Epithelial cell of proximal tubule (primary cell): ENCODE results near the gene USP6NL. TPM values are rescaled to one million over a fixed set of nuclear protein-coding genes. Genes with fewer than 3 reads are reported as not detected.

Source experiments
- DNase-seq: peaks from one replicate; pipeline ENCODE4 v3.0.0-alpha.2; 2011; ENCODE audit warnings: low read depth
- H3K4me3 ChIP-seq: 2 replicates; pipeline ENCODE4 v1.5.1; 2011; ENCODE audit warnings: low read depth, mild to moderate bottlenecking, low read length
- CTCF ChIP-seq: conservative IDR thresholded peaks from 2 replicates; pipeline ENCODE4 v1.5.1; 2012; ENCODE audit warnings: low read depth, mild to moderate bottlenecking, low read length
- total RNA-seq: library from RNA; depleted of rRNA; stranded (reverse); fragments of >200 nt; gene quantifications from 2 replicates; pipeline ENCODE4 v1.2.3, GENCODE V29; 2015

Gene USP6NL
- total RNA-seq, 1 donor from 2014 or later = 14.7 TPM

GRCh38 chr10:11594589-11595394, 16.7 kb downstream of the USP6NL start:
- no peak for DNase-seq
- H3K4me3 ChIP-seq = no peak overlapping the region
- TF ChIP-seq CTCF = no peak

GRCh38 chr10:11593612-11594011, 17.8 kb downstream of the USP6NL start:
- H3K4me3 ChIP-seq = no peak overlapping the region
- DNase-seq = no peak
- no peak for TF ChIP-seq CTCF

- TF ChIP-seq CTCF = no peak
- no peak for DNase-seq
- H3K4me3 ChIP-seq = no peak overlapping the region
Measured at GRCh38 chr10:11589738-11590137, 21.7 kb downstream of the USP6NL start.

- no peak for TF ChIP-seq CTCF
- H3K4me3 ChIP-seq = no peak overlapping the region
- DNase-seq = no peak
Measured at GRCh38 chr10:11588873-11589574, 22.4 kb downstream of the USP6NL start.

GRCh38 chr10:11587722-11588259, 23.7 kb downstream of the USP6NL start:
- no peak for TF ChIP-seq CTCF
- DNase-seq = no peak
- no peak overlapping the region for H3K4me3 ChIP-seq

GRCh38 chr10:11586170-11586569, 25.3 kb downstream of the USP6NL start:
- H3K4me3 ChIP-seq = no peak overlapping the region
- no peak for DNase-seq
- TF ChIP-seq CTCF = no peak

- no peak overlapping the region for H3K4me3 ChIP-seq
- no peak for DNase-seq
- no peak for TF ChIP-seq CTCF
Measured at GRCh38 chr10:11581213-11581612, 30.2 kb downstream of the USP6NL start.
